SU-DHL-6 (cell line): Measurements from ENCODE around the gene STK38L.

Experiments used
- H2AFZ ChIP-seq: fragments of 200-600 bp; sonication (generic); 2 replicates; pipeline ENCODE4 v1.6.1; 2014; ENCODE audit warnings: low read depth, mild to moderate bottlenecking, moderate library complexity, mixed read lengths, antibody characterized with exemption, low read length; ENCODE audit not compliant: severe bottlenecking
- H3F3A ChIP-seq: fragments of 200-600 bp; shearing (Covaris generic); 2 replicates; pipeline ENCODE4 v1.6.0; 2016; ENCODE audit warnings: antibody characterized with exemption, mild to moderate bottlenecking; ENCODE audit not compliant: insufficient read depth
- H3K27ac ChIP-seq: fragments of 200-600 bp; sonication (generic); 2 replicates; pipeline ENCODE4 v1.5.1; 2016; ENCODE audit warnings: low read depth, mild to moderate bottlenecking, low read length, moderate library complexity, mixed read lengths
- H3K27me3 ChIP-seq: fragments of 200-600 bp; sonication (generic), shearing (Covaris generic); 2 replicates; pipeline ENCODE4 v1.6.0; 2014; ENCODE audit warnings: mild to moderate bottlenecking, low read length
- H3K36me3 ChIP-seq: fragments of 200-600 bp; sonication (generic); 2 replicates; pipeline ENCODE4 v1.6.1; 2014; ENCODE audit warnings: mild to moderate bottlenecking, low read length, mixed read lengths
- H3K4me2 ChIP-seq: fragments of 300-600, 200-600 bp; shearing (Covaris generic), sonication (generic); 2 replicates; pipeline ENCODE4 v1.6.0; 2014; ENCODE audit warnings: low read length, low read depth, mild to moderate bottlenecking; ENCODE audit not compliant: poor library complexity, severe bottlenecking
- H3K4me3 ChIP-seq: fragments of 200-600 bp; sonication (generic); 2 replicates; pipeline ENCODE4 v1.5.1; 2014; ENCODE audit warnings: antibody characterized with exemption, low read length, mild to moderate bottlenecking, mixed read lengths; ENCODE audit not compliant: insufficient read depth, poor library complexity, severe bottlenecking
- H3K79me2 ChIP-seq: fragments of 200-600 bp; sonication (generic); 2 replicates; pipeline ENCODE4 v1.6.1; 2014; ENCODE audit warnings: mild to moderate bottlenecking, low read length, moderate library complexity; ENCODE audit not compliant: insufficient read depth
- H3K9ac ChIP-seq: fragments of 200-600 bp; sonication (generic); 2 replicates; pipeline ENCODE4 v1.7.0; 2014; ENCODE audit warnings: mild to moderate bottlenecking, low read length
- H3K9me2 ChIP-seq: fragments of 200-600 bp; sonication (generic); replicated peaks from 2 replicates; pipeline ENCODE4 v1.6.1; 2014; ENCODE audit warnings: low read length; ENCODE audit not compliant: insufficient read depth
- H3K9me3 ChIP-seq: fragments of 200-600 bp; sonication (generic); 2 replicates; pipeline ENCODE4 v1.6.1; 2014; ENCODE audit warnings: low read length, mixed read lengths; ENCODE audit not compliant: insufficient read depth
- H4K20me1 ChIP-seq: fragments of 200-600 bp; sonication (generic); 2 replicates; pipeline ENCODE4 v1.6.1; 2014; ENCODE audit warnings: low read depth, mild to moderate bottlenecking, antibody characterized with exemption, low read length, moderate library complexity, mixed read lengths
- EZH2phosphoT487 ChIP-seq: fragments of 200-600 bp; sonication (generic), shearing (Covaris generic); conservative IDR thresholded peaks from 2 replicates; pipeline ENCODE4 v1.6.1; 2018; ENCODE audit warnings: mild to moderate bottlenecking, antibody characterized with exemption, low read length, moderate library complexity, mixed read lengths
- TF ChIP-seq, protein P1 (sequence below): fragments of 200-600 bp; sonication (generic); IDR thresholded peaks from one replicate; pipeline ENCODE4 v1.5.1; 2017; ENCODE audit warnings: antibody characterized with exemption, mild to moderate bottlenecking, low read length, moderate library complexity; ENCODE audit not compliant: insufficient read depth, poor library complexity, severe bottlenecking

The STK38L gene

DNA sequence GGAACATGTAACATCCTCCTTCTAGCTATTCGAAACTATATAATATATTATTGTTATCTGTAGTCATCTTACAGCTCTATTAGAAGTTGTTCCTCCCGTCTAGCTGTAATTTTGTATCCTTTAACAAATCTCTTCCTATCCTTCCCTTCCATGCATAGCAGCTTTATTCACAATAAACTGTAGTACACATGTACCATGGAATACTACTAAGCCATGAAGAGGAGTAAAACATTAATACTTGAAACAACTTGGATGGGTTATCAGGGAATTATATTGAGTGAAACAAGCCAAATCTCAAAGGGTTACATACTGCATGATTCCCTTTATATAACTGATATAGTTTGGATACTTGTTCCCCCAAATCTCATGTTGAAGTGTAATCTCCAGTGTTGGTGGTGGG, 33.9 kb upstream of the STK38L start:
- Histone ChIP-seq H3K4me2 (no peak overlapping the region), H4K20me1 (no peaks in the 10 kb centered on the region), H3F3A (no peaks in the 10 kb centered on the region), H3K79me2 (no peaks in the 10 kb centered on the region), H3K27ac (no peak overlapping the region), H3K4me3 (no peak overlapping the region), H3K9me2 (no peaks in the 10 kb centered on the region), H3K9ac (no peak overlapping the region), H3K36me3 (no peaks in the 10 kb centered on the region), H3K27me3 (no peaks in the 10 kb centered on the region), H3K9me3 (no peaks in the 10 kb centered on the region), H2AFZ (no peak overlapping the region)
- TF ChIP-seq EZH2phosphoT487 = no peak
- TF ChIP-seq, protein P1, sequence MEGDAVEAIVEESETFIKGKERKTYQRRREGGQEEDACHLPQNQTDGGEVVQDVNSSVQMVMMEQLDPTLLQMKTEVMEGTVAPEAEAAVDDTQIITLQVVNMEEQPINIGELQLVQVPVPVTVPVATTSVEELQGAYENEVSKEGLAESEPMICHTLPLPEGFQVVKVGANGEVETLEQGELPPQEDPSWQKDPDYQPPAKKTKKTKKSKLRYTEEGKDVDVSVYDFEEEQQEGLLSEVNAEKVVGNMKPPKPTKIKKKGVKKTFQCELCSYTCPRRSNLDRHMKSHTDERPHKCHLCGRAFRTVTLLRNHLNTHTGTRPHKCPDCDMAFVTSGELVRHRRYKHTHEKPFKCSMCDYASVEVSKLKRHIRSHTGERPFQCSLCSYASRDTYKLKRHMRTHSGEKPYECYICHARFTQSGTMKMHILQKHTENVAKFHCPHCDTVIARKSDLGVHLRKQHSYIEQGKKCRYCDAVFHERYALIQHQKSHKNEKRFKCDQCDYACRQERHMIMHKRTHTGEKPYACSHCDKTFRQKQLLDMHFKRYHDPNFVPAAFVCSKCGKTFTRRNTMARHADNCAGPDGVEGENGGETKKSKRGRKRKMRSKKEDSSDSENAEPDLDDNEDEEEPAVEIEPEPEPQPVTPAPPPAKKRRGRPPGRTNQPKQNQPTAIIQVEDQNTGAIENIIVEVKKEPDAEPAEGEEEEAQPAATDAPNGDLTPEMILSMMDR = no peak

DNA sequence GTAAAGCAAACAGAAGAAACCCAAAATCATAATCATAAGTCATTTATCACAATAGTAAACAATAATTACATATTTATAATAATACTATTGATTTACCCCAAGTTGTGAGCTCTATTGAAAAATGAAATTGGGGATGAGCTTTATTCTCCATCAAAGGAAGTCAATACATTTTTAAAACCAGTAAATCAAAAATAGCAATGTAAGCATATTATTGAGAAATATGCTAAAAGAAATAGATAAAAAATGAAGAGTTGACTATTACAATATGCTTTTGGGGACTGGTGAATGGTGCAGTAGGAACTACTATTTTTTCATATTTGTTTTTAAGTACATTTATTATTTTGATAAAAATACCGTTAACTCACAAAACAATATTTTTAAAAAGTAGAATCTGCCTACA, 31.2 kb upstream of the STK38L start:
- Histone ChIP-seq H3K4me3 (no peak overlapping the region), H3K27me3 (no peaks in the 10 kb centered on the region), H3K79me2 (no peaks in the 10 kb centered on the region), H4K20me1 (no peaks in the 10 kb centered on the region), H3K9me3 (no peaks in the 10 kb centered on the region), H3K27ac (no peak overlapping the region), H3K36me3 (no peaks in the 10 kb centered on the region), H3F3A (no peaks in the 10 kb centered on the region), H3K4me2 (no peak overlapping the region), H2AFZ (no peak overlapping the region), H3K9ac (no peak overlapping the region), H3K9me2 (no peaks in the 10 kb centered on the region)
- TF ChIP-seq, protein P1 = no peak
- TF ChIP-seq EZH2phosphoT487 = no peak

DNA sequence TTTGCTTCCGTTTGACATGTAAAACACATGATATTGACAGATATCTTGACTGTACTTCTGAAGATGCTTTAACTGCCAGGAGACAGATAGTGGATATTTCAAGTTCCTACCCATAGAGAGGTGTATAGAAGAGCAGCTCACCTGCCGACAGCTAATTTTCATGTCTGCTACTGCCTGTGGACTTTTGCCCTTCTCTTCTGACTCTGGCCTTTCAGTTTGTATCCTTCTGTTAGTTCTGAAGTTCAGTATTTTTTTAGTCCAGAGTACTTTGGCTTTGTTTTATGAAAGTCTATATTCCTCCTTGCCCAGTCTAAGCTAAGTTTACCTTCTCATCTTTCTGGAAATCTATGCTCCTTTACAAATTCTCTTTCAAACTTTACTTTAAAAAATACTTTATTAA, 30.8 kb upstream of the STK38L start:
- Histone ChIP-seq H3K79me2 (no peaks in the 10 kb centered on the region), H3F3A (no peaks in the 10 kb centered on the region), H3K27ac (no peak overlapping the region), H3K4me3 (no peak overlapping the region), H2AFZ (no peak overlapping the region), H3K4me2 (no peak overlapping the region), H3K36me3 (no peaks in the 10 kb centered on the region), H4K20me1 (no peaks in the 10 kb centered on the region), H3K9ac (no peak overlapping the region), H3K27me3 (no peaks in the 10 kb centered on the region), H3K9me3 (no peaks in the 10 kb centered on the region), H3K9me2 (no peaks in the 10 kb centered on the region)
- TF ChIP-seq, protein P1 = no peak
- no peak for TF ChIP-seq EZH2phosphoT487
